Astrocyte (in vitro differentiated cells and primary cell): ENCODE data around the gene C19orf25. TPM values are rescaled to one million over a fixed set of nuclear protein-coding genes. Genes with fewer than 3 reads are reported as not detected.

Experiments used
- DNase-seq: peaks from one replicate; pipeline ENCODE4 v3.0.0-alpha.2; 2010; ENCODE audit warnings: low read depth
- FAIRE-seq: peaks from 2 replicates; lab custom pipeline; 2011; peaks lifted over from hg19 to GRCh38; lab: Jason Lieb, UNC
- H2AFZ ChIP-seq: 2 replicates; pipeline ENCODE4 v1.6.0; 2012; ENCODE audit warnings: low read depth, low read length, inconsistent platforms
- H3K27ac ChIP-seq: 2 replicates; pipeline ENCODE4 v1.5.1; 2011; ENCODE audit warnings: low read depth, low read length, inconsistent platforms
- H3K27me3 ChIP-seq: 2 replicates; pipeline ENCODE4 v1.6.0; 2011; ENCODE audit warnings: low read length, inconsistent platforms; ENCODE audit not compliant: insufficient read depth
- H3K36me3 ChIP-seq: 2 replicates; pipeline ENCODE4 v1.5.1; 2011; ENCODE audit warnings: low read length, inconsistent platforms; ENCODE audit not compliant: insufficient read depth
- H3K4me1 ChIP-seq: 2 replicates; pipeline ENCODE4 v1.5.1; 2011; ENCODE audit warnings: low read length, inconsistent platforms; ENCODE audit not compliant: insufficient read depth
- H3K4me2 ChIP-seq: 2 replicates; pipeline ENCODE4 v1.6.0; 2012; ENCODE audit warnings: low read length, inconsistent platforms
- H3K4me3 ChIP-seq: 2 replicates; pipeline ENCODE4 v1.5.1; 2011; ENCODE audit warnings: low read depth, mild to moderate bottlenecking, low read length, inconsistent platforms; ENCODE audit not compliant: insufficient read depth
- H3K79me2 ChIP-seq: 2 replicates; pipeline ENCODE4 v1.6.0; 2012; ENCODE audit warnings: mild to moderate bottlenecking, low read length, inconsistent platforms; ENCODE audit not compliant: insufficient read depth
- H3K9ac ChIP-seq: 2 replicates; pipeline ENCODE4 v1.6.0; 2012; ENCODE audit warnings: mild to moderate bottlenecking, low read length, inconsistent platforms
- H3K9me3 ChIP-seq: 2 replicates; pipeline ENCODE4 v1.5.1; 2012; ENCODE audit warnings: low read depth, mild to moderate bottlenecking, low read length, inconsistent platforms; ENCODE audit not compliant: insufficient read depth
- H4K20me1 ChIP-seq: 2 replicates; pipeline ENCODE4 v1.6.0; 2012; ENCODE audit warnings: low read length, inconsistent platforms; ENCODE audit not compliant: insufficient read depth
- H3K27ac Mint-ChIP-seq: one replicate; pipeline ENCODE4 v1.8.0; 2021; ENCODE audit warnings: mild to moderate bottlenecking, mixed read lengths; ENCODE audit not compliant: unreplicated experiment
- H3K27me3 Mint-ChIP-seq: one replicate; pipeline ENCODE4 v1.8.0; 2021; ENCODE audit warnings: low read depth, mixed read lengths; ENCODE audit not compliant: unreplicated experiment
- H3K36me3 Mint-ChIP-seq: one replicate; pipeline ENCODE4 v1.8.0; 2021; ENCODE audit warnings: low read depth, mixed read lengths; ENCODE audit not compliant: unreplicated experiment
- H3K4me1 Mint-ChIP-seq: one replicate; pipeline ENCODE4 v1.8.0; 2021; ENCODE audit warnings: low read depth, mixed read lengths; ENCODE audit not compliant: unreplicated experiment
- H3K4me3 Mint-ChIP-seq: one replicate; pipeline ENCODE4 v1.8.0; 2021; ENCODE audit warnings: mild to moderate bottlenecking, moderate library complexity, mixed read lengths; ENCODE audit not compliant: unreplicated experiment
- H3K9me3 Mint-ChIP-seq: one replicate; pipeline ENCODE4 v1.8.0; 2021; ENCODE audit warnings: mild to moderate bottlenecking, mixed read lengths; ENCODE audit not compliant: unreplicated experiment
- CTCF ChIP-seq: IDR thresholded peaks from 2 replicates; pipeline ENCODE4 v1.5.1; 2011; ENCODE audit warnings: low read depth, mild to moderate bottlenecking, inconsistent platforms, low read length, moderate library complexity; ENCODE audit not compliant: insufficient read depth
- EZH2 ChIP-seq: IDR thresholded peaks from 2 replicates; pipeline ENCODE4 v1.6.1; 2012; ENCODE audit warnings: mild to moderate bottlenecking, low read length, inconsistent platforms; ENCODE audit not compliant: insufficient read depth
- total RNA-seq: library from RNA; stranded (reverse); gene quantifications from 2 replicates; pipeline ENCODE4 v1.2.1, GENCODE V29; 2021

Gene C19orf25
- total RNA-seq, 1 donor from 2014 or later: 32.4 TPM

GRCh38 chr19:1434040-1434366 lies 45.0 kb downstream of the C19orf25 start:
- peaks cover 34% of the 10 kb centered on the region for H3K79me2 ChIP-seq
- no peaks in the 10 kb centered on the region for H3K4me1 Mint-ChIP-seq
- no peak overlapping the region for H3K4me3 ChIP-seq
- DNase-seq: no peak
- H3K36me3 ChIP-seq: peaks cover 5% of the 10 kb centered on the region
- no peak for FAIRE-seq
- H3K9me3 ChIP-seq: no peaks in the 10 kb centered on the region
- no peak overlapping the region for H3K27ac ChIP-seq
- no peak overlapping the region for H3K4me2 ChIP-seq
- H2AFZ ChIP-seq: no peak overlapping the region
- H3K9me3 Mint-ChIP-seq: no peaks in the 10 kb centered on the region
- no peaks in the 10 kb centered on the region for H3K27me3 ChIP-seq
- no peak overlapping the region for H3K27ac Mint-ChIP-seq
- no peak for TF ChIP-seq CTCF
- no peak for TF ChIP-seq EZH2
- H3K27me3 Mint-ChIP-seq: no peaks in the 10 kb centered on the region
- peaks cover 40% of the 10 kb centered on the region for H4K20me1 ChIP-seq
- peaks cover 2% of the 10 kb centered on the region for H3K4me1 ChIP-seq
- H3K4me3 Mint-ChIP-seq: no peak overlapping the region
- no peak overlapping the region for H3K9ac ChIP-seq
- H3K36me3 Mint-ChIP-seq: peaks cover 3% of the 10 kb centered on the region

- H4K20me1 ChIP-seq: peaks cover 34% of the 10 kb centered on the region
- peaks cover 29% of the 10 kb centered on the region for H3K79me2 ChIP-seq
- H2AFZ ChIP-seq: no peak overlapping the region
- no peak for FAIRE-seq
- Mint-ChIP-seq H3K4me1 (no peaks in the 10 kb centered on the region), H3K4me3 (no peak overlapping the region), H3K27ac (no peak overlapping the region), H3K9me3 (no peaks in the 10 kb centered on the region), H3K27me3 (no peaks in the 10 kb centered on the region), H3K36me3 (peaks cover 3% of the 10 kb centered on the region)
- H3K9me3 ChIP-seq: no peaks in the 10 kb centered on the region
- no peaks in the 10 kb centered on the region for H3K27me3 ChIP-seq
- H3K4me2 ChIP-seq: no peak overlapping the region
- no peak overlapping the region for H3K27ac ChIP-seq
- H3K4me1 ChIP-seq: peaks cover 2% of the 10 kb centered on the region
- H3K4me3 ChIP-seq: no peak overlapping the region
- no peak overlapping the region for H3K9ac ChIP-seq
- peaks cover 5% of the 10 kb centered on the region for H3K36me3 ChIP-seq
- TF ChIP-seq EZH2: no peak
- TF ChIP-seq CTCF: no peak
- no peak for DNase-seq
Measured at GRCh38 chr19:1433119-1434039, 45.6 kb downstream of the C19orf25 start.

- Histone ChIP-seq H3K4me1 (peaks cover 2% of the 10 kb centered on the region), H3K36me3 (peaks cover 10% of the 10 kb centered on the region), H3K9me3 (no peaks in the 10 kb centered on the region), H4K20me1 (peaks cover 35% of the 10 kb centered on the region), H2AFZ (no peak overlapping the region), H3K4me3 (no peak overlapping the region), H3K4me2 (no peak overlapping the region), H3K79me2 (peaks cover 34% of the 10 kb centered on the region), H3K27me3 (no peaks in the 10 kb centered on the region), H3K27ac (no peak overlapping the region), H3K9ac (no peak overlapping the region)
- no peak for FAIRE-seq
- H3K4me3 Mint-ChIP-seq: no peak overlapping the region
- peak overlapping the region; percentile 47 for H3K27ac Mint-ChIP-seq
- peaks cover 6% of the 10 kb centered on the region for H3K36me3 Mint-ChIP-seq
- no peak for TF ChIP-seq EZH2
- no peak for TF ChIP-seq CTCF
- no peak for DNase-seq
- no peaks in the 10 kb centered on the region for H3K4me1 Mint-ChIP-seq
- H3K27me3 Mint-ChIP-seq: no peaks in the 10 kb centered on the region
- H3K9me3 Mint-ChIP-seq: no peaks in the 10 kb centered on the region
Measured at GRCh38 chr19:1432507-1432887, 46.5 kb downstream of the C19orf25 start.
